ENCODE measurements around the gene ZDHHC14. TPM values are rescaled to one million over a fixed set of nuclear protein-coding genes. Genes with fewer than 3 reads are reported as not detected.

Gene ZDHHC14
- total and polyA plus RNA-seq, 2 experiments from 2014 or later: 3.0 to 7.4 TPM

GRCh38 chr6:157493576-157493975 is 112.6 kb downstream of the ZDHHC14 start:
- no peak overlapping the region for H3K4me3 ChIP-seq
- H3K27me3 ChIP-seq (ENCODE audit: insufficient read depth): no peaks in the 10 kb centered on the region
- H4K20me1 ChIP-seq (replicated peaks; ENCODE audit: insufficient read depth): no peaks in the 10 kb centered on the region
- peaks cover 2% of the 10 kb centered on the region for H3K4me1 ChIP-seq (ENCODE audit: insufficient read depth)
- no peaks in the 10 kb centered on the region for H3F3A ChIP-seq (replicated peaks; ENCODE audit: low read depth)
- Mint-ChIP-seq H3K27me3 (ENCODE audit: insufficient read depth, low read depth, poor library complexity) (no peaks in the 10 kb centered on the region), H3K36me3 (ENCODE audit: low read depth) (0 out of 3 replicates have a peak, but pooled peaks cover 3% of the 10 kb centered on the region), H3K4me3 (no peak overlapping the region), H3K4me1 (peaks cover 20% of the 10 kb centered on the region), H3K27ac (no peak overlapping the region), H3K9me3 (0 out of 3 replicates have a peak, but pooled peaks cover 3% of the 10 kb centered on the region)
- peaks cover 5% of the 10 kb centered on the region; the same call in 1 of the 2 replicates for H3K9me2 ChIP-seq (ENCODE audit: insufficient read depth)
- H2AFZ ChIP-seq: no peak overlapping the region
- TF ChIP-seq EZH2phosphoT487 (IDR thresholded peaks at IDR 0.05; ENCODE audit: unreplicated experiment) (no peak), ZNF462 (CRISPR knock-in tag; IDR thresholded peaks at IDR 0.05) (no peak), POLR2AphosphoS5 (IDR thresholded peaks at IDR 0.05; ENCODE audit: low read depth) (no peak), ZNF331 (CRISPR knock-in tag; IDR thresholded peaks at IDR 0.05; ENCODE audit: low read depth) (no peak), CREB1 (CRISPR knock-in tag; IDR thresholded peaks at IDR 0.05; ENCODE audit: low read depth) (no peak), STAT1 (IDR thresholded peaks at IDR 0.05; ENCODE audit: unreplicated experiment) (no peak), EZH2 (IDR thresholded peaks at IDR 0.05; ENCODE audit: low read depth, unreplicated experiment) (no peak), NANOG (IDR thresholded peaks at IDR 0.05; ENCODE audit: borderline replicate concordance) (no peak), ETS1 (IDR thresholded peaks at IDR 0.05) (no peak), JUNB (IDR thresholded peaks at IDR 0.05; ENCODE audit: unreplicated experiment) (no peak), ZNF114 (CRISPR knock-in tag; IDR thresholded peaks at IDR 0.05) (no peak), CTCF (conservative IDR thresholded peaks at IDR 0.05; ENCODE audit: low read depth in 2 of 2) (no peak), REST (IDR thresholded peaks at IDR 0.05; ENCODE audit: unreplicated experiment) (no peak)
- ATAC-seq: no peak
- H3K27ac ChIP-seq (ENCODE audit: low read depth): no peak overlapping the region
- no peaks in the 10 kb centered on the region for H3K36me3 ChIP-seq (ENCODE audit: insufficient read depth)
- no peaks in the 10 kb centered on the region for H3K79me2 ChIP-seq (replicated peaks; ENCODE audit: insufficient read depth)
- no peak overlapping the region for H3K4me2 ChIP-seq
- no peak for DNase-seq (ENCODE audit: low spot score)
